Suprapubic skin (tissue), 4 donors: ENCODE results near the gene DDOST. TPM values are rescaled to one million over a fixed set of nuclear protein-coding genes. Genes with fewer than 3 reads are reported as not detected.

Experiments
- DNase-seq, 2 donors: peaks; one replicate each; pipeline ENCODE4 v3.0.0-alpha.2; 2019; ENCODE audit warnings: low spot score in 2 of 2
- H3K27ac ChIP-seq: fragments of 200-600 bp; sonication (generic); one replicate; pipeline ENCODE4 v1.5.1; 2019
- H3K27me3 ChIP-seq: fragments of 200-600 bp; sonication (generic); one replicate; pipeline ENCODE4 v1.5.1; 2019
- H3K36me3 ChIP-seq: fragments of 200-600 bp; sonication (generic); one replicate; pipeline ENCODE4 v1.5.1; 2019
- H3K4me1 ChIP-seq: fragments of 200-600 bp; sonication (generic); one replicate; pipeline ENCODE4 v1.5.1; 2019
- H3K4me3 ChIP-seq: fragments of 200-600 bp; sonication (generic); one replicate; pipeline ENCODE4 v1.5.1; 2019; ENCODE audit warnings: mild to moderate bottlenecking
- H3K9me3 ChIP-seq: fragments of 200-600 bp; sonication (generic); one replicate; pipeline ENCODE4 v1.5.1; 2019
- EP300 ChIP-seq: sonication (generic); formaldehyde crosslinking; IDR thresholded peaks from one replicate; pipeline ENCODE4 v1.6.1; 2017; ENCODE audit warnings: antibody characterized with exemption
- POLR2A ChIP-seq, 2 donors: fragments of 450-650 bp; IDR thresholded peaks; one replicate each; pipeline ENCODE4 v1.6.1; 2017; ENCODE audit warnings: antibody characterized with exemption in 2 of 2, mild to moderate bottlenecking in 2 of 2, moderate library complexity in 2 of 2
- POLR2AphosphoS5 ChIP-seq, 3 donors: sonication (generic); formaldehyde crosslinking; IDR thresholded peaks; one replicate each; pipeline ENCODE4 v1.6.1; 2017; ENCODE audit warnings: antibody characterized with exemption in 3 of 3
- WGBS: methylation state at CpG from one replicate; pipeline ENCODE4 v1.1.5; 2018; 5-methylcytosine and 5-hydroxymethylcytosine counted together
- total RNA-seq, 4 donors: library from RNA; depleted of rRNA; stranded (reverse); fragments of >200 nt; gene quantifications; one replicate each; pipeline ENCODE4 v1.1.0, GENCODE V29; 2016
- TF ChIP-seq, protein P1 (sequence below), 2 donors: fragments of 200-600 bp in 1 of 2; fragments of 450-650 bp in 1 of 2; sonication (generic) in 1 of 2; IDR thresholded peaks; one replicate each; pipeline ENCODE4 v1.5.1; 2016 to 2019; ENCODE audit warnings: antibody characterized with exemption in 2 of 2, mild to moderate bottlenecking in 1 of 2, moderate library complexity in 1 of 2

Gene DDOST
- total RNA-seq, 4 donors from 2014 or later: 75.9 to 143 (median 125) TPM

DNA sequence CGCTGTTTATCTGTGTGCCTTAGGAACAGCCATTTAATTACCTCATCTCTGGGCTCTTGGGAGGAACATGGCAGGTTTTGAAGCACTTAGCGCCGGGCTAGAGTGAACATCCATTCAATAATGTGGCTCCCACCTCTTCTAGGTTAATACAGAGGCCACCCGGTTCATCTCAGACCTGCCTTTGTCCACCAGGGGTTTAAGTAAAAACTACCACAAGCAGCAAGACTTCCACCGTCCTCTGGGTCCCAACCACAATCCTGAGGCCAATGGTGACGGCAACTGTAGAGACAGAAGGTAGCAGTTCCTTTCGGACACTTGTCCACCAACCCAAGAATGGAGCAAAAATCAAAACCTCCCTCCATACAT lies 924 bp upstream of the DDOST start:
- H3K27ac ChIP-seq: peak overlapping the region; percentile 71
- TF ChIP-seq, protein P1, sequence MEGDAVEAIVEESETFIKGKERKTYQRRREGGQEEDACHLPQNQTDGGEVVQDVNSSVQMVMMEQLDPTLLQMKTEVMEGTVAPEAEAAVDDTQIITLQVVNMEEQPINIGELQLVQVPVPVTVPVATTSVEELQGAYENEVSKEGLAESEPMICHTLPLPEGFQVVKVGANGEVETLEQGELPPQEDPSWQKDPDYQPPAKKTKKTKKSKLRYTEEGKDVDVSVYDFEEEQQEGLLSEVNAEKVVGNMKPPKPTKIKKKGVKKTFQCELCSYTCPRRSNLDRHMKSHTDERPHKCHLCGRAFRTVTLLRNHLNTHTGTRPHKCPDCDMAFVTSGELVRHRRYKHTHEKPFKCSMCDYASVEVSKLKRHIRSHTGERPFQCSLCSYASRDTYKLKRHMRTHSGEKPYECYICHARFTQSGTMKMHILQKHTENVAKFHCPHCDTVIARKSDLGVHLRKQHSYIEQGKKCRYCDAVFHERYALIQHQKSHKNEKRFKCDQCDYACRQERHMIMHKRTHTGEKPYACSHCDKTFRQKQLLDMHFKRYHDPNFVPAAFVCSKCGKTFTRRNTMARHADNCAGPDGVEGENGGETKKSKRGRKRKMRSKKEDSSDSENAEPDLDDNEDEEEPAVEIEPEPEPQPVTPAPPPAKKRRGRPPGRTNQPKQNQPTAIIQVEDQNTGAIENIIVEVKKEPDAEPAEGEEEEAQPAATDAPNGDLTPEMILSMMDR (IDR thresholded peaks at IDR 0.05): no peak
- TF ChIP-seq POLR2AphosphoS5 (IDR thresholded peaks at IDR 0.05): no peak
- 63% methylated on average over 7 of the region's 7 CpGs for WGBS
- DNase-seq: no peak
- peak overlapping the region; percentile 92 for H3K4me3 ChIP-seq
- H3K36me3 ChIP-seq: peaks cover 13% of the 10 kb centered on the region
- H3K27me3 ChIP-seq: no peaks in the 10 kb centered on the region
- H3K9me3 ChIP-seq: no peaks in the 10 kb centered on the region
- H3K4me1 ChIP-seq: peaks cover 26% of the 10 kb centered on the region

DNA sequence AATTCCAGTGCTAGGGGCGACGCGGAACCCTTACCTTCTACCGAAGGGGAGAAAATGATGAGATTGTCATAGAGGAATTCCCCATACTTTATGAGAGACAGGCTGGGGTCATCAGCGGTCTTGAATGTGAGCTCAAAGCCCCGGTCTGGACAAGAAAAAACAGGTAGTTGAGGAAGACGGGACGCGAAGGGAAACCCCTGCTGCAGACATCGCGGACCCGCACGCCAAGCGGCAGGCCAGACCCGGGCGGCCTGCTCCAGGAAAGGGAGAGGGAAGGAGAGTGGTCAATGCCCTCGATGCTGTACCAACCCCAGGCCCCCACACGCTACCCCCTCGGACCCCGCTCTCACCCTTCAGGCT lies 342 bp downstream of the DDOST start:
- no peaks in the 10 kb centered on the region for H3K27me3 ChIP-seq
- peaks cover 26% of the 10 kb centered on the region for H3K4me1 ChIP-seq
- DNase-seq: no peak
- no peaks in the 10 kb centered on the region for H3K9me3 ChIP-seq
- peak overlapping the region; percentile 39 for H3K27ac ChIP-seq
- peak overlapping the region; percentile 92 for H3K4me3 ChIP-seq
- TF ChIP-seq EP300 (no peak), POLR2AphosphoS5 (IDR thresholded peaks at IDR 0.05) (no peak), POLR2A (IDR thresholded peaks at IDR 0.05) (no peak)
- TF ChIP-seq, protein P1 (IDR thresholded peaks at IDR 0.05): no peak
- under 1% methylated on average over 18 of the region's 20 CpGs for WGBS
- H3K36me3 ChIP-seq: peaks cover 26% of the 10 kb centered on the region

DNA sequence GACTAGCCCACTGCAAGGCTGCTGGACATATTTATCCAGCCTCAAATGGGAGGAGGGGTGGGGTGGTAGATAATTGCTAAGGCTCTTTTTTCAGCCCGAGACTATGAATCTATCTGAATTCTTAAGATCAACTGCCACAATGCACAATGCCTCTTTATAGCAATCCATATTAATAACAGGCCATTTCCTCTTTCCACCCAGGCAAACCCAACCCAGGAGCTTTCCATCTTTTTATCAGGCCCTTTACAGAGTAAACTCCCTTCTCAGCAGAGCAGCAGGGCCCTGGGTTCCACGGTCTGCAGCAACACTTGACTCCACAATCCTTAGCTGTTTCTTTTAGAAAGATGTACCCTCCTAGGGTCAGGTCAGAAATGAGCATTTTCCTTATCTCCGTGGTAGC lies 806 bp downstream of the DDOST start:
- Histone ChIP-seq H3K36me3 (peaks cover 30% of the 10 kb centered on the region), H3K27ac (no peak overlapping the region), H3K4me3 (peak overlapping the region; percentile 92), H3K27me3 (no peaks in the 10 kb centered on the region), H3K9me3 (no peaks in the 10 kb centered on the region), H3K4me1 (peaks cover 26% of the 10 kb centered on the region)
- no peak for DNase-seq
- WGBS: 19% methylated on average over 3 of the region's 3 CpGs
- no peak for TF ChIP-seq POLR2AphosphoS5 (IDR thresholded peaks at IDR 0.05)
- TF ChIP-seq POLR2A (IDR thresholded peaks at IDR 0.05): no peak
- TF ChIP-seq, protein P1 (IDR thresholded peaks at IDR 0.05): no peak
- no peak for TF ChIP-seq EP300

DNA sequence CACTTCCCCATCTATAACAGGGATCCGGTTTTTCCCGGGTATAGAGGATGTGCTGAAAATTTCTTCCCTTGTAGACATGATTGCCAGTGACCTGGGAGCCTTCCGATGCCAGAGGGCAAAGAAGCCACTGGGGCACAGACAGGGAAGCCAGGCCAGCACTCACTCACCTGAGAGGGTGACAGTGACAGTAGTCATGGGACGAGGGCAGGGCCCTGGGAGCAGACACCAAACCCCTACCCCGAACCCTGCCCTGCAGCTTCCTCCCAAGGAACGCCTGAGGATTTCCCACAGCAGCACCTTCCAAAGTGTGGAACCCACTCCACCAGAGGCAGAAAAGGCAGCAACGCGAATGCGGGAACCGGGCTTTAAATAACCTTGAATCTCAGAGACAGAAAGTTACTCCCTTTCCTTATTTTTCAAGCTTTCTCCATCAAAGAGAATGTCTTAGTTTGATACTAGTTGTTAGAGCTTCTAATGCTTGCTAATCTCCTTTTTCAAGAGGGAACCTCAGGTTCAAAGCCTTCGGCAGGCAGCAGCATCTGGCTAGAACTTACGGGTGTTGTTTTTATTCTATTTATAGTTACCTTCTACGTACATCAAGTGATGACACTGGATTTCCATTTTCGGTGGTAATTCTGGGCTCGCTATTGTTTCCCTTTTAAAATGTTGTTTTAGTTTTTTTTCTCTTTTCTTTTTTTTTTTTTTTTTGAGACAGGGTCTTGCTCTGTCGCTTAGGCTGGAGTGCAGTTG lies 2.8 kb downstream of the DDOST start:
- DNase-seq: no peak
- WGBS: 82% methylated on average over 16 of the region's 16 CpGs
- Histone ChIP-seq H3K27ac (no peak overlapping the region), H3K4me1 (peaks cover 26% of the 10 kb centered on the region), H3K9me3 (no peaks in the 10 kb centered on the region), H3K36me3 (peaks cover 49% of the 10 kb centered on the region), H3K4me3 (no peak overlapping the region), H3K27me3 (no peaks in the 10 kb centered on the region)
- TF ChIP-seq EP300 (no peak), POLR2AphosphoS5 (IDR thresholded peaks at IDR 0.05) (no peak), POLR2A (IDR thresholded peaks at IDR 0.05) (no peak)
- TF ChIP-seq, protein P1 (IDR thresholded peaks at IDR 0.05): no peak

DNA sequence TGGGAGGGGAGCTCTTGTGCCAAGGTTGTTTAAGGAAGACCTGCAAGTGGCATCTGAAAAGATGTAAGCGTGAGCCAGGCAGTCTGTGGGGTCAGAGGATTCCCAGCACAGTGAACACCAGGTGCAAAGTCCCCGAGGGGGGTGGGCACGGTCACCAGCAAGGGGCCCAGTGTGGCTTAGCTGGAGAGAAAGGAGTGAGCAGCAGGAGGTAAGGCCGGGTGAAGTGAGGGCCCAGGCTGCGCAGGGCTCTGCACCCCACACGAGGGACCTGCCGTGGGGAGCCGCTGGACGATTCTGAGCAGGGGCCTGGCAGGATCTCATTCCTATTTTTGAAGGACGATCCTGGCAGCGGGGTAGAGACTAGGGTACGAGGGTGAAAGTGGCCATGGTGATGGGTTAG lies 4.1 kb downstream of the DDOST start:
- no peak overlapping the region for H3K27ac ChIP-seq
- peaks cover 62% of the 10 kb centered on the region for H3K36me3 ChIP-seq
- H3K27me3 ChIP-seq: no peaks in the 10 kb centered on the region
- H3K9me3 ChIP-seq: no peaks in the 10 kb centered on the region
- H3K4me3 ChIP-seq: no peak overlapping the region
- 87% methylated on average over 12 of the region's 12 CpGs for WGBS
- DNase-seq: no peak
- peaks cover 22% of the 10 kb centered on the region for H3K4me1 ChIP-seq
- TF ChIP-seq EP300 (no peak), POLR2A (IDR thresholded peaks at IDR 0.05) (no peak), POLR2AphosphoS5 (IDR thresholded peaks at IDR 0.05) (no peak)
- TF ChIP-seq, protein P1 (IDR thresholded peaks at IDR 0.05): no peak
